KOPT-K1 (cell line): ENCODE measurements around the gene MAD1L1.

Source experiments
- H3K27ac ChIP-seq: fragments of 200-600 bp; sonication (generic); 2 replicates; pipeline ENCODE4 v1.5.1; 2016; ENCODE audit warnings: antibody characterized with exemption, mild to moderate bottlenecking, low read depth, low read length; ENCODE audit not compliant: poor library complexity, severe bottlenecking
- H3K36me3 ChIP-seq: fragments of 200-600 bp; sonication (generic); 2 replicates; pipeline ENCODE4 v1.5.1; 2017; ENCODE audit warnings: antibody characterized with exemption, mild to moderate bottlenecking, low read length, moderate library complexity; ENCODE audit not compliant: insufficient read depth
- H3K9me3 ChIP-seq: fragments of 200-600 bp; sonication (generic); 2 replicates; pipeline ENCODE4 v1.5.1; 2017; ENCODE audit warnings: antibody characterized with exemption, low read length, mild to moderate bottlenecking; ENCODE audit not compliant: insufficient read depth, poor library complexity, severe bottlenecking

MAD1L1 gene

DNA sequence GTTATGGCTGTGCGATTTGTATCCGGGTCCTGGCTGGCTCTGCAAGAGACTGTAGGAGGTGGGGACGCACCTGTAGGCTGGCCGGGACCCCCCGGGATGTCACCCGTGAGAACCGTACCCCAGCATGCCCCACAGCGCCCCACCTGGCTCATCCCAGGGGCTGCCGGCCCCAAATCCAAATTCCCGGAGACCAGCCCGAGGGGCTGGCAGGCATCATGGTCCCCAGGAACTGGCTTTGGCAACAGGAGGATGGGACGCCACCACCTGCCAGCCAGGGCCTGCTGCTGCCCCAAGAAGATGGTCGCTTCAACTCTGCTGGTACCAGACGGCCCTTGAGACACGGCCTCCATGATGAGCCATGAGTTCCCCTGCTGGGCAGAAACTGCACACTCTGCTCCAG lies 323.3 kb downstream of the MAD1L1 start:
- no peak overlapping the region for H3K27ac ChIP-seq
- peaks cover 5% of the 10 kb centered on the region; the same call in 1 of the 2 replicates for H3K36me3 ChIP-seq
- no peaks in the 10 kb centered on the region for H3K9me3 ChIP-seq

DNA sequence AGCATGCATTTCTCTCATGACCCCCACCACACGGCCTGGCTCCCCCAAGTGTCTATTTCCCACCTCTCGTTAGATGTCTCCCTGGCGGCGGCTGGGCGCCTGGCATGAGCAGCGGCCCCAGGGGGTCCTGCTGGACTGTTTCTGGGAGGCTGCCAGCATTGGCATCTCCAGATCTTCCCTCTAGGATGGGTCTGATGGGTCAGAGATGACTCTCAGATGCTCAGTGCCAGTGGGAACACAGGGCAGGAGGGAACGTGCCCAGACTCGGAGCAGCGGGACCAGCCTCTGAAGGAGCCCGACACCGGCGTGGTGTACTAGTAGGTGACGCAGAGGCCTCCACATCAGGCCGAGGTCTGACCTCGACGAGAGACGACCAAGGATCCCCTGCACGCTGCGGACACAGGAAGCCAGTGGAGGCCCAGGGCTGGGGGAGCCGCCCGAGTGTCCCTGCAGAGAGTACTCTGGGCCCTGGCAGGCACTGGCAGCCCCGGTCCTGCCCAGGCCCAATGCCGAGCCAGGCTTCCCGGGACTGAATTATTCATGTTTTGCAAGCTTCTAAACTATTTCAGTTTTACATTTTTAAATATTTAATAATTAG lies 323.8 kb downstream of the MAD1L1 start:
- Histone ChIP-seq H3K36me3 (peaks cover under 1% of the 10 kb centered on the region; the same call in 1 of the 2 replicates), H3K27ac (no peak overlapping the region), H3K9me3 (no peaks in the 10 kb centered on the region)

DNA sequence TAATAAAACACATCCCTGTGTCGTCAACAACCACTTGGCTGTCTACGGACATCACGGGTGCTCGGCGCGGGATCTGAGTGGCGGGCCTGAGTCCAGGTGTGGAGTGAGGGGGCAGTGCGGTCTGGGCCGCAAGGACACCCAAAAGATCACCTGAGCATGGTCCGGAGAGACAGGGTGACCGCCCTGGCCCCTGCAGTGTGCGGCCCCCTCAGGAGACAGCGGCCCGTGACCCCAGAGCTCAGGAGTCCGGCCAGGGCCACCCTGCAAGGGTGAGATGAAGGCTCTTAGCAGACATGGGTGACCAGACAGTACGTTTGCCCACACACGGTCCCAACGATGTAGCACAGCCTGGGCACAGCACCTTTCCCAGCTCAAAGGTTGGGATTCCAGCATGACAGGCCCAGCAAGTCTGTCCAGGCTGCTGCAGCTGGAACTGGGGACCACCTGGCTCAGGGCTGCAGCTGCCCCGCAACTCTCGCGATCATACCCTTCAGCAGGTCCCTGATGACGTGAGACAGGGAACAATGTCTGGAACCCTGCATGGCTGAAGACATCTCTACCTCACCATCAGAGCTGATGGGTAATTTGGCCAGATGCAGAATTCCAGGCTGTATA lies 324.9 kb downstream of the MAD1L1 start:
- no peaks in the 10 kb centered on the region for H3K36me3 ChIP-seq

DNA sequence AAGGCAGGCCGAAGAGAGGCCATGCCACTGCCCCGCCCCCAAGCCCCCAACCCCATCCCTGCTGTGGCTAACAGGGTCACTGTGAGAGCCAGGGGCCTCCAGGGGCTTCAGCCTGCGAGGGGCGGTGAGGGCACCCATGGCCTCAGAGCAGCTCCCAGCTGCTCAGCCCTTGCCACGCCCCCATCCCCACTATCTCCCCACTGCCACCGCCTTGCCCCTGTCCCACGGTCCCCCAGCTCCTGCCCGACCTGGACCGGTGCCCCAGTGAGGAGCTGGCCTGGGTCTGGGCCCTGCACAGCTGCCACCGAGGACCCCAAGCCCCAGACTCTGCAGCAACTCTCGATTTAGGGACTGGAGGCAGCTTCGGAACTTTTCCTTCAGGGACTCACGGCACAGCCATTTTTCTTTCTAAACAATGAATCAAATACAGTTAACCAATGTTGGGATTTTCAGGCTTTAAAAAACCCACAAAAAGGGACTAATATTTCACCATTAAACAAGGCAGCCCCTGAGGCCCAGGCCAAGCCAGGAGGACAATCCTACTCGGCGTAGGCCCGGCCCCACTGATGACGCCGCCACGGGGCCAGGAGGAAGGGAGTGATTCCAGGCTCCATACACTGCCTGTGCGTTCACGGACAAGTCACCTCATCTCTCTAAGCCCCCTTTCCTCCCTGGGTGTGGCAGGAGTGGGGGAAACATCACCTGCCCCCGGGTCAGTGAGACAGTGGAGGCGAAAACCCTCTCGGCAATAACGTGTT lies 325.6 kb downstream of the MAD1L1 start:
- H3K9me3 ChIP-seq = no peaks in the 10 kb centered on the region

More for the DNA sequence above, 324.9 kb downstream of the MAD1L1 start:
- Histone ChIP-seq H3K9me3 (no peaks in the 10 kb centered on the region), H3K27ac (no peak overlapping the region)

DNA sequence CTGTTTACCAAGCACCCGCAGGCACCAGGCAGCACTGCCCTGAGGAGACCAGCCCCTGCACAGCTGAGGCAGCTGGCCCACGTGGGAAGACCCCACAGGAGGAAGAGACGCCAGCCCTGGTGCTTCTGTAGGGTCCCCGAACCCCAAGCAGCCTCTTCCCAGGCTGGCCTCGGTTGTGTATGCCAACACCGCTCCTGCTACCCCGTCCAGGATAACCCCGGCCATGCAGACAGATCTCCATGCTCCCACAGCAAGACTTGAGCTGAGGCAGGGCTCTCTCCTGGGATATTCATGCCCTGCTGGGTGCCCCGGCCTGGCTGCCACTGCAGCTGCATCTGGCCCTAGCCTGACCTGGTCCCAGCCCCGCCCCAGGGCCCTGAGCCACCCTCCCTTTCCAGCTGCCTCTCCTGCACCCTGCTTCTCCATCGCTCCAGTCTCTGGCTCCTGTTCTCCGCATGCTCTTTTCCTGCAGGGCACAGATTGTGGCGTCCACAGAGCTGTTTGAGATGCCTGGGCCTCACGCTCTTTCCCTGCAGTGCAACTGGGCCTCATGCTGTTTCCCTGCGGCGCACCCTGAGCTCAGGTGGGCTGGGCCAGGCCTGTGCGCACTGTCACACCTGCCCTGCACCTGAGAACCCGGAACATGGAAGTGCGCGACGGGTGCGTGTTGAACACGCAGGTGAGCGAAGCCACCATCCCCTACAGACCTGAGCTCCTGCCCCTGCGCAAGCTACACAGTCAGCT lies 326.5 kb downstream of the MAD1L1 start:
- no peak overlapping the region for H3K27ac ChIP-seq
- no peaks in the 10 kb centered on the region for H3K36me3 ChIP-seq
- H3K9me3 ChIP-seq = no peaks in the 10 kb centered on the region

More for the DNA sequence above, 325.6 kb downstream of the MAD1L1 start:
- H3K27ac ChIP-seq = no peak overlapping the region
- no peaks in the 10 kb centered on the region for H3K36me3 ChIP-seq

DNA sequence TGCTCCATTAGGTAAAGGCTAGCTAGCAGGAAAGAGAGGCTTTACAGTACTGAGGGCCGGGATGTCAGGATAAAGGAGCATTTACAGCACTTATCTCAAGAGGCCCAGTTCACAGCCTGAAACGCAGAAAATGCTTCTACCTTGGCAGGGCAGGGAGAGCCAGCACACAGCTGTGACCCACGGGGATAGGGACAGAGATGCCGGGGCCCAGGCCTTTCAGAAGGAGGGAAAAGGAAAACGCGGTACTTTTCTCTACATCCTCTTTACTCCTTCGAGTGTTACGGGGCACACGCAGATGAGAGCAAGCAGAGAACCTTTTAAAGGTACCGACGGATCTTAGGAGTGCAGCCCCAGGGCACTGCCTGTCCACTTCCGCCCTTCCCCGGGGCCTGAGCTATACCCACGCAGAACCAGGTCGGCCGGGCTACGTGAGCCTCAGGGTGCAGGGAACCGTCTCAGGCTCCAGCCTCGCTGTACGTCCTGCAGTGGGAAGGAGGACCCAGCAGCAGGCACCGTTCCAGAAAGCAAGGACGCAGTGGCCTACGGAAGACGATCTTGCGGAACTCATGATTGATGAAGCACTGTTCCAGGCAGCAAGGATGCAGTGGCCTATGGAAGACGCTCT lies 330.4 kb downstream of the MAD1L1 start:
- H3K9me3 ChIP-seq = no peaks in the 10 kb centered on the region
- H3K27ac ChIP-seq = no peak overlapping the region
- peaks cover 15% of the 10 kb centered on the region; the same call in 1 of the 2 replicates for H3K36me3 ChIP-seq

DNA sequence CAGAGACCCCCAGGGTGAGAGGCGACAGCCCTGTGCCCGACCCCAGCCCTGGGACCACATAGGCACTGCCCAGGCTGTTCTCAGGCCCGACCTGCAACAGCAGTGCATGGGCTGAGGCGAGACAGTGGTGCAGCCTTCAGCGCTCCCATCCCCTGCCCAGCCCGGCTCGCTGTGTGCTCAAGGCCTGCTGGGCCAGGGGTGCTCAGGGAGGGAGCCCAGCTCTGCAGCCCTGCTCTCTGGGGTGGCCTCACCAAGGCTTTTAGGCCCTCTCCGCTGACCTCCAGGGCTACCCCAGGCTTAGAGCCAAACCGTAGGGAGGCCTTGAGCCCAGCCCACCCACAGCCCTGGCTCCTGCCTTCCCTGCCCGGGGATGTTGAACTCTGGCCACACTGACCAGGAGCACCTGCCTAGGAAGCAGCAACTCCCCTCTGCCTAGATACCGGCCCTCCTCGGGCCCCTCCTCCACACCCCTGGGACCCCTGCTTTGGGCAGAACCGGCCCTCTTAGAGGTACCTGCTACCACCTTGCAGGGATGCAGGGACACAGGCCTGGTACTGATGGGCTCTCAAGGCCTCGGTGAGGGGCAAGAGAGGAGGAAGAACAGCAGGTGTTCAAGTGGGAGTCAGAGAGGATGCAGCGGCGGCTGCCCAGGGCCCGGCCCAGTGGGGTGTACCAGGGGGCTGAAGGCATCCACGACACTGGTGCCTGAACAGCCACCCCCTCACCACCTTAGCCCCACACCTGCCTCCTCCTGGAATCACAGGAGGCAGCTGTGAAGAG lies 331.1 kb downstream of the MAD1L1 start:
- no peaks in the 10 kb centered on the region for H3K9me3 ChIP-seq
- no peak overlapping the region for H3K27ac ChIP-seq
- H3K36me3 ChIP-seq = peaks cover 22% of the 10 kb centered on the region; the same call in 1 of the 2 replicates

DNA sequence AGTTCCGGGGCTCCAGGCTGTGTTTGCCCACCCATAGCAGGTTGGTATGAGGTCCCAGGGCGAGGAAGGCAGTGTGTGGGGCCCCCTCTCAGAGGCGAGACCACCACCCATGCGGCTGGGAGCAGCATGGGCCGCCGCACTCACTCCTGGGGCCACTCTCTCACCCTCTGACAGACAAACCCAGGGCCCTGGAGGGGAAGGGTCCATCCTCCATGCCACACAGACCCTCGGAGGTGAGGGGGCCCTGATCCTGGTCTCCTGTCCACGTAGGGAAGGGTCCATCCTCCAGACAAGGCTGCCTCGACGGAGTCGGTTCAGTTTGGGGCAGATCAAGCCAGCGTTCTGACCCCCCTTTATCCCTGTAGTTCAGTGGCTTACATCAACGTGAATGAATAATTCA lies 331.9 kb downstream of the MAD1L1 start:
- Histone ChIP-seq H3K9me3 (no peaks in the 10 kb centered on the region), H3K27ac (no peak overlapping the region), H3K36me3 (peaks cover 30% of the 10 kb centered on the region; the same call in 1 of the 2 replicates)

DNA sequence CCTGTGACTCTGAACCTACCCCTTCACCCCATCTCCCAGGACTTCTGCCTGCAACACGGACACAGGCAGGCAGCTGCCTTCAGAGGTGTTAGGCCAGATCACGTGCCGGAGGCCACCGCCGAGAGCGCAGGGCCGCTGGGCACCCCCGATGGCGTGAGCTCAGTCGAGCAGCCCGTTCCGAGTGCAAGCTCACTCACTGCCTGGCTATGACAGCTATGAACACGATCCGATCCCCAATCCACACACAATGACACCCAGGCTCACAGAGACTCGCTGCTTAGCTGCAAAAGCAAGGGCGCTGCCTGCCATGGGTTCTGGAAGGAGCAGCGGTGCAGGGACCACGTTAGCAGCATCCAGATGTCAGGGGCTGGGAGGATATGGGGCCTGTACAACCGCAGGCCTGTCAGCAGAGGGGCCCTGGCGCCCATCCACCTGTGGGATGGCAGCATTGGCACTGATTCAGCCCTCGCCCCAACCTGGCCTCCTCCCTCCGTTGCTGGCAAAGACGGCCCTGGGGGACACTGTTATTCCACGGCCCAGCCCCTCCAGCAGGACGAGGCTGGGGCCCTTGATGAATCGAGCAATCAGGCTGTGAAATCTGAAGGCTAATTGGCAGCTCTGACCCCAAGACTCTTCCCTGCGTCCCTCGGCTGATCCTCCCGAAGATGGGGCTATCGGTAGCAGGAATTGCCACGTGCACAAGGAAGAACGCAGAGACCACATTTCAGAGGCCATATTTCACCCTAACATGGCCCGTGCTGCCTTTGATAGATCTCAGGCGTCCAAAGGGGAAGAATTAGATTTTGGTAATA lies 332.6 kb downstream of the MAD1L1 start:
- no peak overlapping the region for H3K27ac ChIP-seq
- no peaks in the 10 kb centered on the region for H3K9me3 ChIP-seq
- H3K36me3 ChIP-seq = peaks cover 37% of the 10 kb centered on the region; the same call in 1 of the 2 replicates

DNA sequence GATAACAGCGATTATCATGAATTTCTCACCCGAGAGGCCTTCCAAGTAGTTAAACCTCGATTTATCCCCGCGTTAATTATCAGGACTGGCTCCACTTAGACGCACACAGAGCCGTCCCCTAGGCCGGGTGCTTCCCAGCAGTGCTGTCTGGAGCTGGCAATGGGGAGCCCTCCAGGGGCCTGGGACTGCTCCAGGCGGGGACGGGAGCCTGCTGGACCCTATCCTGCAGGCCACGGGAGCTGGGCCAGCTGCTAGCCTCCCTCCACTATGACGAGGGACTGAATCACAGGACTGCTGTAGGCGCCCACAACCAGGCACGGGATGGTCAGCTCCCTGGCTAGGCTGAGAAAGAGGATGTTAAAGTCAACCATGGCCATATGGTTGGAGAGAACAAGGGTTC lies 333.5 kb downstream of the MAD1L1 start:
- no peak overlapping the region for H3K27ac ChIP-seq
- no peaks in the 10 kb centered on the region for H3K9me3 ChIP-seq

DNA sequence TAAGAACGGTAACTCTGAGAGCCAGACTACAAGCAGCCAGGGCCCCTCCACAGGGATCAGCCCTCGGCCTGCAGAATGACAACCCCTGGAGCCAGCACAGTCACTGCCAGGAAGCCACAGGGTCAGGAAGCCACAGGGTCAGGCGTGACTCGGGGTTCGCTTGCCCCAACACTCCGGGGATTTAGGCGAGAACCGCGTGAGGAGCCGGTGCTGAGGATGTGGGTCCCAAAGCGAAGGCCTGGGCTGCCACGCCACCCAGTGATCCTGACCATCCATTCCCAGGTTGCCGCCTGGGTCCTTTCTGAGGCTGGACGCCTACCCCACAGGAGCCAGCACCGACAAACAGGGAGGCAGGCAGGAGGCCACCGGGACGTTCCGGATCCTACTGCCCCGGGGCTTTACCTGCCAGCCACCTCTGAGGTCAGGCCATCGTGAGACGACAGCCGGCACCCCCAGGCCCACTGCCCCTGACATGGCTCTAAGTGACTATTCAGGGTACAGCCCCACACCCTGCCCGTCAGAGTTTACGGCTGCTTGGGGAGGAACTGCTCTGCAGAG lies 334.0 kb downstream of the MAD1L1 start:
- peaks cover 50% of the 10 kb centered on the region; the same call in 1 of the 2 replicates for H3K36me3 ChIP-seq
- H3K9me3 ChIP-seq = no peaks in the 10 kb centered on the region
- H3K27ac ChIP-seq = no peak overlapping the region

More for the DNA sequence above, 333.5 kb downstream of the MAD1L1 start:
- peaks cover 46% of the 10 kb centered on the region; the same call in 1 of the 2 replicates for H3K36me3 ChIP-seq

DNA sequence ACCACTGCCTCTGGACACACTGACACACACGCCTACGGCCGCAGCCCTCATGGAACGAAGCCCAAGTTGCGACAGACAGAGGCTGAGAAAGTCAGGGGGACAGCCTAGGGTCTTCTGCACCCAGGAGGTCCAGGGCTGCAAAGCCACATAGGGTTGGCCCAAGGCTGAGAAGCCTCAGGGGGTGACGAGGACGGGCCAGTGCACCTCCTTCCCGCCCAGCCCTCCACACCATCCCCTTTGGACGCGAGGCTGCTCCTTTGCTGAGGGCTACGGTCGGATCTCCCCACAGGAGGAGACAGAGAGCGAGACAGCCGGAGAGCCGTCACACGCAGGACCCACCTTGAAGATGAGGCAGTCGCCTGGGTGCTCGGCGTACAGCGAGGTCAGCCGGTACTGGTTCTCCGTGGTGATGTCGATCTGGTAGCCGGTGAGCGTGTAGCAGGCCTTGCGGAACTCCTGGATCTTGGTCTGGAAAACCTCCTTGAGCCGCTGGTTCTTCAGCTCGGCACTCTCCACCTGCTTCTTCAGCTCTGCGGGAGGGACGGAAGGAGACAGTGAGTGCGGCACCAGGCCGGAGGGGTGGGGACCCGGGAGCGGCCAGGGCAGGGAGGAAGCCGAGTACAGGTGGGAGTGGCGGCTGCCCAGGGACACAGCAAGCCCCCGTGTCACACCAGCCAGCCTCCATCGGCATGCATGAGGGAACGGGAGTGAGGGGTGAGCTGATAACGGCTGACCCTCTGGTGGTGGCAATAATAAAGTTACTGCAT lies 334.7 kb downstream of the MAD1L1 start:
- Histone ChIP-seq H3K36me3 (peaks cover 52% of the 10 kb centered on the region; the same call in 1 of the 2 replicates), H3K27ac (no peak overlapping the region)

More for the DNA sequence above, 334.7 kb downstream of the MAD1L1 start:
- no peaks in the 10 kb centered on the region for H3K9me3 ChIP-seq
